HG03108 (cell line): ENCODE measurements around the gene HTRA3.

Experiments
- ATAC-seq: cut with Tn5 transposase; IDR thresholded peaks from one replicate; pipeline ENCODE4 v1.9.1; 2021; ENCODE audit warnings: moderate library complexity; ENCODE audit not compliant: unreplicated experiment

Gene HTRA3

GRCh38 chr4:8245884-8246833 is 23.4 kb upstream of the HTRA3 start:
- no peak for ATAC-seq

DNA sequence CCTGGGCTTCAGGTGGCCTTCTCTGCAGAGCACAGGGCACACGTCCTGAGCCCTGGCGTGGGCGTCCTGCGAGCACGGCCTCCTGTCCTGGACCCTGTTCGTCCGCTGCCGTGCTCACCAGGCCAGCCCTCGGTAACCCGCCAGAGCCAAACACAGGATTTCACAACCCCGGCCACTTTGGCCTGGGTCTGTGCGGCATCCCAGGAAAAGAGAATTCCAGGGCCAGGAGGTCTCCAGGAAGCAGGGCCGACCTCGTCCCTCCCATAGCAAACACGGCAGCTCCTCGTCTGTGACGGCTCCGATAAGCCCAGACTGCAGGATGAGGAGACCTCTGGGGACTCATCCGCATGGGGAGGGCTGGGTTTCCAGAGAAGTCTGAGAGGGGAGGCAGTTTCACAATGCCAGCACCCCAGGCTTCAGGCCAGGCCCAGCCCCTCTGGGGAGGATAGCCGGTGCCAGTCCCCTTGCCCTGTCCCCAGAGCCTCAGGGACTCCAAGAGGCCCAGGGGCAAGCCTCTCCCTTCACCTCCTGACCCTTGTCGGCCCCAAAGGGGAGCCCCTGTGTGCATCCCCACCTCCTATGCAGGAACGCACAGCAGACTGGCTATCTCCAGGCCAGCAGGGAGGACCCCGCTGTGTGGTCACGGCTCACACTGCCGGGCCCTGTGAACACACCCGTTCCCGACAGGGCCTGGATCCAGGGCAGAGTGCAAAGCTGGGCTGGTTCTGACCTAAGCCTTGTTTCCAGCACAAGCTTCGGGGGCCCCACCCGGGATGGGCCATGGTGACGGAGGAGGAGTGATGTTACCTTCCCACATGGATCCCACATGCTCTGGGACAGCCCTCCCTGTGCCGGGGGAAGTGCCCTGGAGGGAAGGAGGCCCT is 22.3 kb upstream of the HTRA3 start:
- no peak for ATAC-seq

DNA sequence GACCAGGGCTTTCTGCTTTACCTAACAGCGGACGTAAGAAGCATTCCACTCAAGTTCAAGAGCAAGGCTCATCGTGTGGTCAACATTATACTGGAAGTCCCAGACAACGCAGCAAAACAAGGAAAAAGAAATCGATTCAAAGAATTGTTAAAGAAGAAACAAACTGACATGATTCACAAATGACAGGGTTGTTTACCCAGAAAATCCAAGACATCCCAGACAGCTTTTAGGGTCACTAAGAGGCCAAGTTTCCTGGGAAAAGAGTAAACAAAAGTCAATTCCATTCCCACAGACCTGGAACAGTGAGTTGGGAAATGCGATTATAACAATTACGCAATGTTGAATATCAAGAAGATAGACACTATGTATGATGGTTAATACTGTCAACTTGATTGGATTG is 21.5 kb upstream of the HTRA3 start:
- no peak for ATAC-seq

GRCh38 chr4:8250227-8250626 is 19.3 kb upstream of the HTRA3 start:
- ATAC-seq: no peak

DNA sequence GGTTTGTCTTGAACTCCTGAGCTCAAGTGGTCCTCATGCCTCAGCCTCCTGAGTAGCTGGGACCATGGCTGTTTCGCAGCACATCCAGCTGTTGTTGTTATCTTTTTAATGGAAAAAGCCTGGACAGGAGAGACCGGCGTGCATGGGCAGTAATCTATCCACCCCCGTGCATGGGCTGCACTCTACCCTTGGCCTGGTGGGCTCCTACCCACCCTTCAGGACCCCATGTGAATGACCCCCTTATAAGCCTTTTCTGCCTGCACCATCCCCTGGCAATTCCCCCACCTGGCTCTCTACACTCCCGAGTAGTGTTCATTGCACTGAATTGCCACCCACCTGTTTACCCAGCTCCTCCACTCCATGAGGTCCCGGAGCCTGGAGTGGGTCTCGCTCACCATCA is 18.9 kb upstream of the HTRA3 start:
- no peak for ATAC-seq

DNA sequence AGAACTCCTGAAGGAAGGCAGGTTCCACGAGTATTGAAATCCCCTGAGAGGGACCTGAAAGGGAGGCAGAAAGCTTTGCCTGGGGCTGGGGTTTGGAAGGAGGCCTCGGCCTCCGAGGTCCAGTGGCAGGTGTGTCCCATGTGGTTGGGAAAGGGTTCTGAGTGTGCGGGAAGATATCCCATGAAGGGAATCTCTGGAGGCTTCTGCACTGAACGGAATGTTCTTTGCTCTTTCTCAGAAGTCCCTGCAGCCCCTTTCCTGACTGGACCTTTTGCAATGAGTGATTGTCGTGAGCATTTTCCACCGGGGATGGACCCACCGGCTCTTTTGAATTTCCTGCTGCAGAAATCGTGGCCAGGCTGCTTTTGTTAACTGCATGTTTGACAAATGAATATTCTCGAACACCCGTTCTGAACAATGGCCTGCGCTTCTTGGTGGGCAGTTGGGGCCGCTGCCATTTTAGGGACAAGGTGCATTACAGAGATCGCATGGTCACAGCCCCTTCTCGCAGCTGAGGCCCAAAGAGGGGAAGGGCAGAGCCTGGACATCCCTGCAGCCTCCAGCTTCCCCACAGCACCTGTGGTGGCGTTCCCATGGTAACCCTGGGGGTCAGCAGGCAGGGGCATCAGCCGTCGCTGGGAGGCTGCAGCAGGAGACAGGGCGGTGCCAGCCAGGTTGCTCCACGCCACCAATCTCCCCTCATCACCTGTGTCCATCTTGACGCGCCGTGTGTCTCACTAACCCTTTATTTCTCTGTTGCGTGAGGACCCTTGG is 18.3 kb upstream of the HTRA3 start:
- no peak for ATAC-seq

- no peak for ATAC-seq
Measured at GRCh38 chr4:8252301-8253173, 17.0 kb upstream of the HTRA3 start.

DNA sequence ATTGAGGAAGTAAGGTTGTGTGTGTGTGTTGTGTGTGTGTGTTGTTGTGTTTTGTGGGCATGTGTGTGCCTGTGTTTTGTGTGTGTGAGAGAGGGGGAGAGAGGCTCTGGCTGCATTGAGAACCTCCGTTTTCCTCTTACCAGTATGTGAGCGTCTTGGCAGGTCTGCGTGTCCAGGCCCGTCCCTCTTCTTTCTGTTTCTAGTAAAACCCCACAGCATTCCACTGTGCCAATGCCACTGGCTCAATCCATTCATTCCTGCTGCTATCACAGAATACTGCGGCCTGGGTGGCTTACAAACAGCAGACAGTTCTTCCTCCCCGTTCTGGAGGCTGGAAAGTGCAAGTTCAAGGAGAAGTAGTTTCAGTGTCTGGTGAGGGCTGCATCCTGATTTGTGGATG is 15.5 kb upstream of the HTRA3 start:
- ATAC-seq: no peak

GRCh38 chr4:8255698-8256441 is 13.7 kb upstream of the HTRA3 start:
- no peak for ATAC-seq

DNA sequence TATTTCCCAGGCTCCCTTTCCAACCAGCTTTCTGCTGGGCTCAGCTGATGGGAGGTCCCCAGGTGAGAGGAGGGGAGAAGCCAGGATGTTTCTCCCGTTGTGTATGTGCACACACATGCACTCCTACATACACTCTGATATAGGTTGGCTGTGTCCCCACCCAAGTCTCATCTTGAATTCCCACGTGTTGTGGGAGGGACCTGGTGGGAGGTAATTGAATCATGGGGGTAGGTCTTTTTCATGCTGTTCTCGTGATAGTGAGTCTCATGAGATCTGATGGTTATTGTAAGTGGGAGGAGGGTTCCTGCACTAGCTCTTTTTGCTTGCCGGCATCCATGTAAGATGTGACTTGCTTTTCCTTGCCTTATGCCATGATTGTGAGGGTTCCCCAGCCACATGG is 11.7 kb upstream of the HTRA3 start:
- no peak for ATAC-seq

DNA sequence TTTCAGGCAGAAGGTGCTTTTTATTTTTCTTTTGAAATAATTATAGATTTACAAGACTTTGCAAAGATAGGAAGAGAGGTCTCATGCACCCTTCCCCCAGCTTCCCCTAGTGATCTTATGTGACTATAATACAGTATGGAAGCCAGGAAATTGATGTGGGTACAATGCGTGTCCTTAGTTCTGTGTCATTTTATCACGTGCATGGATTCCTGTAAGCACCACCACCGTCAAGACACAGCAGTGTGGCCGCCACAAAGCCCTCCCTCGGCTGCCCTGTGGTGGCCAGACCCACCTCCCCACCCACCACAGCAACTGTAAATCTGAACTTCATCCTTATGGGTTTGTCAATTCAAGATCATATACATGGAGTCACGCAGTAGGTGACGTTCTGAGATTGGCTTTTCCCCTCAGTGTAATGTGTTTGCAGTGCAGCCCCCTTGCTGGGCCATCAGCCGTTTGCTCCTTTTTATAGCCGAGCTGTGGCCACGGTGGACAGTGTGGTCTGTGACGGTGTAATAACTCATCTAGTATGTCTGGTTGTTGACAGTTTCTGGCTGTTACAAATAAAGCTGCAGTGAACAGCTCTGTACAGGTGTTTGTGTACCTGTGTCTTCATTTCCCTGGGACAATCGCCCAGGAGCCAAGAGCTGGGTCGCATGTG is 10.9 kb upstream of the HTRA3 start:
- no peak for ATAC-seq

DNA sequence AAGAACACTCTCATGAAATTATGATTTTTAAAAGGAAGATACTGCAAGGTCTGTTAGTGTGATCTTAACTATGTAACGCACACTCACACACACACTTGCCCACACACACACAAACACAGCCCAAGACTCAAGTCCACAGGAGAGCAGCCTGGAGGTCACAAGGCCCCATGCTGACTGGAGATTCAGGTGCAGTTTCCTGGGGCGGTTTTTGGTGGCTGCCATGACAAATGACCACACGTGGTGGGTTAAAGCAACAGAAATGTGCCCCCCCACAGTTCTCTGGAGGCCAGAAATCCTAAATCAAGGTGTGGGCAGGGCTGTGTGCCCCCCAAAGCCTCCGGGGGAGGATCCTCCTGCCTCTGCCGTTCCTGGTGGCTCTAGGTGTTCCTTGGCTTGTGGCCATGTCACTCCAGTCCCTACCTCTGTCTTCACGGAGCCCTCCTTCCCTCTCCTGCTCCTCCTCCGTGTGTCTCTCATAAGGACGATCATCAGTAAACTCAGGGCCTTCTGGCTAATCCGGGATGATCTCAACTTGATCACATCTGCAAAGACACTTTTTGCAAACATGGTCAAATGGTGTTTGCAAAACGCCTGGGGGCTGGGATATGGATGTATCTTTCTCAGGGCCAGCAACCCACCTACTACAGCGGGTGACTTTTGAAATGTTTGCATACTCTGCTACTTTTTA is 9.7 kb upstream of the HTRA3 start:
- ATAC-seq: no peak

DNA sequence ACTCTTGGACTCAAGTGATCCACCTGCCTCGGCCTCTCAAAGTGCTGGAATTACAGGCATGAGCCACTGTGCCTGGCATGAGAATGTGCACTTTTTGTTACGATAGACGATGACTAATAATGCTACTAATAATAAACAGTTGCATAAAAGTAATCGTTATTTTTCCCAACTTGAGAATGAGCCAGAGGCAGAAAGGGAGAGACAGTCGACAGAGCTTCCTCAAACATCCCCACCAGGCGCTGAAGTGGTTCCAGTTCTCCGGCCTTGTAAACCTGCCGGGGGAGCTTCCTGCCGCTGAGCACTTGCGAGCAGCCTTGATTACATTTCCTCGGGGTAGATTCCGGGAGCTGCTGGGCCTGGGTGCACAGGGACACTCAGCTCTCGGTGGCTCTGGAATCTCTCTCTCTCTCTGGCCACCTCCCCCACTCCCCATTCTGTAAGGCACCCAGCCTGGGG is 8.9 kb upstream of the HTRA3 start:
- no peak for ATAC-seq

- no peak for ATAC-seq
Measured at GRCh38 chr4:8261851-8262535, 7.6 kb upstream of the HTRA3 start.

DNA sequence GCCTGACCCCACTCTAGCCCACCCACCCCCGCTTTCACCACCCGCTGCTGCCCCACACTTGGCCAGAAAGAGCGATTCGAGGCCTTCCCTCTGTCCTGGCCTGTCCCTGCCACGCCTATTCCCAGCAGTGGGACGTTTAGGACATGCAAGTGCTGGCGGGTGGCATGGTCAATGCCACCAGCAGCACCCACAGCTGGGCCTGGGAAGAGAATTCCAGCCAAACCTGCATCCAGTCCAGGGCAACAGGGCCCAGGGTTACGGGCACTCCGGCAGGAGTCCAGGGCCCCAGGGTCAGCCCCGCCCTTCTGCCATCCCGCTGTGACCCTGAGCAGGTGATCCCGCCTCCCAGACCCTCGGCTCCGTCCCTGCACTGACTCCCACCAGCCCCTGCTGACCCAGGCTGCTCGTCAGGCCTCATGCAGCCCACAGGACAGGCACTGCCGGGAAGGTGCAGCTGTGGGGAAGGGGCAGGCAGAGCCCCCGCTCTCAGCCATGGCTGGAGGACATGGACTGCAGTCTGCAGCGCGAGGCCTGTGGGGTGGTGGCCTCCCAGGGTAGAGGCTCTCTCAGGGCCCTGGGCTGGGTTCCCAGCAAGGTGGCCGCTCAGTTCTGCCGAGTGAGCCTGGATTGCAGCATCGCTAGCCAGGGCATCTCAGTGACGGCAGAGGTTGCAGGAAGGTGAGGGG is 6.8 kb upstream of the HTRA3 start:
- ATAC-seq: no peak

DNA sequence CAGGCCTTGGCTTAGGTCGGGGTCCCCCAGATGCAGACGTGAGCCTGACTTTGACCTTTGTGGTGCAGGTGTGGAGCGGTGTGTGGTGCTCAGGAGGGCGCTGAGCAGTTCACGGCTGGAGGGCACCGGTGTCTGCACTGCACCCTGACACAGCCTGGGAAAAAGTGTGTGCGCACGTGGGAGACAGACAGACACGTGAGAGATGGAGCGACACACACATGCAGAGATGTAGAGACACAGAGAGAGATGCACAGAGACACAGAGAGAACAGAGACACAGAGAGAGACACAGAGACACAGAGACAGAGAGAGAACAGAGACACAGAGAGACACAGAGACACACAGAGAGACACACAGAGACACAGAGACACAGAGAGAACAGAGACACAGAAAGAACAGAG is 6.2 kb upstream of the HTRA3 start:
- no peak for ATAC-seq

GRCh38 chr4:8264106-8264505 is 5.4 kb upstream of the HTRA3 start:
- no peak for ATAC-seq
